Erythroblast (primary cell): Measurements from ENCODE around the gene IL23A.

Experiments used
- DNase-seq, 2 experiments: peaks; one replicate each; lab custom pipeline; 2025; lab: John Stamatoyannopoulos, UW
- GATA1 ChIP-seq: IDR thresholded peaks from 2 replicates; pipeline ENCODE4 v1.6.1; 2011; ENCODE audit warnings: low read depth, mild to moderate bottlenecking, control low read depth, low read length, moderate library complexity
- POLR2A ChIP-seq: IDR thresholded peaks from 2 replicates; pipeline ENCODE4 v1.6.1; 2011; ENCODE audit warnings: mild to moderate bottlenecking, low read length

Gene IL23A, protein sequence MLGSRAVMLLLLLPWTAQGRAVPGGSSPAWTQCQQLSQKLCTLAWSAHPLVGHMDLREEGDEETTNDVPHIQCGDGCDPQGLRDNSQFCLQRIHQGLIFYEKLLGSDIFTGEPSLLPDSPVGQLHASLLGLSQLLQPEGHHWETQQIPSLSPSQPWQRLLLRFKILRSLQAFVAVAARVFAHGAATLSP

DNA sequence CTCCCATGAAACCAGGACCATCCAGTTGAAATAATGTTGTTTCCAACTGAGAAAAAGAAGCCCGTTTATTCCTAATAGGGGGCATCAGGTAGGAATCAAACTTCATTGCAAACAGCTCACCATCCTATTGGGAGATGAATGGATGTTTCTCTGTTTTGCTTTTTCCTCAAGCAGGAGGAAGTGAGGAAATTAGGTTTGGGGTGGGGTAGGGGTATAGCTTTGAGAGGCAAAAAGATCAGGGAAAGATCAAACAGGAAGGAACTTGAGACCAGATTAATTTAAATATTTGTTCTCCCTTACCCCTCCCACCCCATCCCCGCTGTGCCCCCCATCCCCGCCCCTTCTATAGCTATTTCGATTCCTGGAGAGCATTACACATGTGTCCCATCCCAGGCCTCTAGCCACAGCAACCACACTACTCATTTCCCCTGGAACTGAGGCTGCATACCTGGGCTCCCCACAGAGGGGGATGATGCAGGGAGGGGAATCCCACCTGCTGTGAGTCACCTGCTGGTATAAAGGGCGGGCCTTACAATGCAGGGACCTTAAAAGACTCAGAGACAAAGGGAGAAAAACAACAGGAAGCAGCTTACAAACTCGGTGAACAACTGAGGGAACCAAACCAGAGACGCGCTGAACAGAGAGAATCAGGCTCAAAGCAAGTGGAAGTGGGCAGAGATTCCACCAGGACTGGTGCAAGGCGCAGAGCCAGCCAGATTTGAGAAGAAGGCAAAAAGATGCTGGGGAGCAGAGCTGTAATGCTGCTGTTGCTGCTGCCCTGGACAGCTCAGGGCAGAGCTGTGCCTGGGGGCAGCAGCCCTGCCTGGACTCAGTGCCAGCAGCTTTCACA, at the start of gene IL23A:
Gene IL23A (plus strand): TSS at position 577 of the 850 bp plus-strand sequence. CDS start 161 bp downstream, at position 738.
- TF ChIP-seq POLR2A (no peak), GATA1 (no peak)
- no peak for DNase-seq

GRCh38 chr12:56293795-56294194, 44.9 kb upstream of the IL23A start:
- TF ChIP-seq POLR2A: no peak
- TF ChIP-seq GATA1: no peak

DNA sequence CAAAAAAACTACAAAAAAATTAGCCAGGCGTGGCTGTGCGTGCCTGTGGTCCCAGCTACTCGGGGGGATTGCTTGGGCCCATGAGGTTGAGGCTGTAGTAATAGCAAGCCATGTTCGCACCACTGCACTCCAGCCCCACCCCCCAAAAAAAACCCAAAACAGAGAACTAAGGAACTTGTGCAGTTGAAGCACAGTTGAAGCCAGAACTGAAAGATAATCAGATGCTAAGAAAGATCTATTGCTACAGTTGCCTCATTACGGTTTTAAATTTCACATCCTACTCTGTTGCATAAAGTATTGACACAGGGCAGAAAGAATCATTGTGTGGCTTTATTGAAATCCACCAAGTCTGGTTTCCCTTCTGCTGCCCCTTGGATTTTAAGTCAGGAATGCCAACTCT, 42.4 kb upstream of the IL23A start:
- DNase-seq: no peak
- no peak for TF ChIP-seq POLR2A
- TF ChIP-seq GATA1: no peak

More at GRCh38 chr12:56293795-56294194, 44.9 kb upstream of the IL23A start:
- DNase-seq: no peak

GRCh38 chr12:56297400-56297799, 41.3 kb upstream of the IL23A start:
- no peak for TF ChIP-seq GATA1
- TF ChIP-seq POLR2A: no peak

DNA sequence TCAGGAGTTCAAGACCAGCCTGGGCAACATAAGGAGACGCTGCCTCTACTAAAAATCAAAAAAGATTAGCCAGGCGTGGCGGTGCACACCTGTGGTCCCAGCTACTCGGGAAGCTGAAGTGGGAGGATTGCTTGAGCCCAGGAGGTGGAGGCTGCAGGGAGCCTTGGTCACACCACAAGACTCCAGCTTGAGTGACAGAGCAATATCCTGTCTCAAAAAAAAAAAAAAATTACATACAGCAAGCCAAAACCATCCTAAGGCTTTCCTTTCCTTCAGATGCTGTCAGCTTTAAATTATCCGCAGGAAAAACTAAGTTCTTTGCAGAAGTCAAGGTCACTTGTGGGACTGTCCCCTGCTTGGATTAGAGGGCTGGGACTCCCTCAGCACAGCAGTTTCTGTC, 39.9 kb upstream of the IL23A start:
- TF ChIP-seq GATA1 (no peak), POLR2A (no peak)
- DNase-seq: no peak

More at GRCh38 chr12:56297400-56297799, 41.3 kb upstream of the IL23A start:
- no peak for DNase-seq

DNA sequence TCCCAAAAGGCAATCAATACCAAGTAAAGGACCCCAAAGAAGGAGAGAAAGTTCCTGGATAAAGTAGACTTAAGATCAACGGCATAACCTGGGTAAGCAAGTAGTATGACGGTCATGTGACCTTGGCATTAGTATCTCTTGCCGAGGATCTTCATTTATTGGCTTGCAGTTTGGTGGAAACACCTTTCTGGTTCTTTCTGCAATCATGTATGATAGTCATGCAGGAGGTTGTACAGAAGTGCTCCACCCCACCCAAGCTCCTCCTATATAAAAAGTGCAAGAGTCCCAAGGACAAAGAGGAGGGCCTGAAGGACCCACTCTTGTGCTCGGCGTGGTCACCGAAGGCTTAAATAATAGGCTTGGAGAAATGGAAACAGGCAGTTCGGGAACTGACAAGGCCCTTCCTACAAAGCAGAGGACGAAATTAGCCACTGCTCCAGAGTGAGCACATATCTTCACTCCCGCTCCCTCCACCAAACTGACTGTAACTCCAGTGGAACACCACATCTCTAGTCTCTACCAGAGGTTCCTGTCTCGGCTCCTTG, 39.3 kb upstream of the IL23A start:
- peak; percentile 69 to 74 for DNase-seq
- TF ChIP-seq GATA1 (no peak), POLR2A (no peak)

DNA sequence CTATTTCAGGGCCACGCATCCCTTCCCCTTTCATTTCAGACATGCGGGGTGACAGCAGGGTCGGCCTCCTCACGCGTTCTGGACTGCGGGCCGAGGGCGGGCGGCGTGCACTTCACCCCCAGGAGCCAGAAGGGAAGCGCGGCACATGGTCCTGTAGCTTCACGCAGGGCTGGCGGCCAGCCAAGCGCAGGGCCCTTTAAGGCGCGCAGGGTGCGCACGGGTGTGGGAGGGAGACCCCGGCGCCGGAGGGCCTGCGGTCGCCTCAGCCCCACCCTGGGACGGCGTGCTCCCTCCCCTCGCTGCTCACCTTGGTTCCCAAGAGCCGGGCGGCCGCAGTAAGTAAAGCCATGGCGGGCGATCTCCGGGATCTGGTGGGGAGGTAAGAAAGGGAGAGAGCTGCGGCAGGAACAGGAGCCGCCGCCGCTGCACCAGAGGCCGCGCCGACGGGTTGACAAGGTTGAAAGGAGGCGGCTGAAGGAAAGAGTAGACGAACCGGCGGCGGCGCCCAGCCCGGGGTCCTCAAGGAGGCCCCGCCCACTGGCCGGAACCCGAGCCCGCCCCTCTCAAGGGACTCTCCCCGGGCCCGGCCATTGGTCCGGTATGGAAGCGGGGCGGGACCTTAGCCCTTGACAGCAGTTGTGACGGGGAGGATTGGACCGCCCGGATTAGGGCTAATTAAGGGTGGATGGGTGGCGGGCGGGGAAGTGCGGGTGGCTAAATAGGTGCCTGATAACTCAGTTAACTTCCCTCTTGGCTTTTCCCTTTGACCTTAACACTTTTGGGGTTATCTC, 38.6 kb upstream of the IL23A start, which contains the start of gene CS:
Gene CS (minus strand): TSS at position 478 of the 791 bp plus-strand sequence. CDS start 129 bp downstream, at position 349.
- peak; percentile 77 for TF ChIP-seq POLR2A
- no peak for TF ChIP-seq GATA1
- peak; percentile 99 for DNase-seq

DNA sequence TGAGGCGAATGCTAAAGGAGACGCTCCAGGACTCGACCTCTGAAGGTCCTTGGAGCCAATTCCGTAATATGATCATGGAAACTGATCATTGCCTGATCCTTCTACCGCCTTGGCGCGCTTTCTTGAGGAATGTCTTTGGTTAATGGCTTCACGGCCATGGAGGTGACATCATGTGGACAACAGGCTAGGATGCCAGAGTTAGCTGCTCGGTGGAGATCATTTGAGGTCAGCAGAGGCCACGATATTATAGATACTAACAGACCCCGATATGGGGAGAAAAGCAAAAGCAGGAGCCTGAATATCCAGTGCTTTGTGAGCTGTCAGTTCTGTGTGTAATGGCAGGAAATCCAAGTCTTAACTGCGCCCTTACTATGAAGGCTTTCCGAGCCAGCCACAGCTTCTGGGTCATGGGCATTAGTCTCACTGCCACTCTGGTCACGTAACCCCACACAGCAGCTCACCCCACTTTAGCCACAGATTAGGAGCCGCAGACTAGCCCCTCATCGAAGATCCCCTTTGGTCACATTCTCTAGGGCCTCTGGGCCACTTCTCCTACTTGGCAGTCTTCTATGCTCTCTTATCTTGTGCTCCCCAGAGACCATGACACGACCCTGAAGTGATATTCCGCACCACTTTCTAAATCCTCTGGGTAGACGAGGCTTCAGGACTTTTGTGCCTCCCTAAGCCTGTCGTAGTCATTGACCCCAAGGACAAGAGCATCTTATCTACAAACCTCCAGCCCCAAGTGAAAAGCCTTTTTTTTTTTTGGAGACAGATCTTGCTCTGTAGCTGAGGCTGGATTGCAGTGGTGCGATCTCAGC, 37.8 kb upstream of the IL23A start:
- DNase-seq: peak; percentile 69 to 85
- TF ChIP-seq GATA1 (no peak), POLR2A (peak; percentile 12)

- TF ChIP-seq POLR2A (no peak), GATA1 (no peak)
- no peak for DNase-seq
Observed at GRCh38 chr12:56304276-56304675, 34.4 kb upstream of the IL23A start.

GRCh38 chr12:56304872-56305590, 33.7 kb upstream of the IL23A start:
- TF ChIP-seq POLR2A: no peak
- TF ChIP-seq GATA1: no peak

DNA sequence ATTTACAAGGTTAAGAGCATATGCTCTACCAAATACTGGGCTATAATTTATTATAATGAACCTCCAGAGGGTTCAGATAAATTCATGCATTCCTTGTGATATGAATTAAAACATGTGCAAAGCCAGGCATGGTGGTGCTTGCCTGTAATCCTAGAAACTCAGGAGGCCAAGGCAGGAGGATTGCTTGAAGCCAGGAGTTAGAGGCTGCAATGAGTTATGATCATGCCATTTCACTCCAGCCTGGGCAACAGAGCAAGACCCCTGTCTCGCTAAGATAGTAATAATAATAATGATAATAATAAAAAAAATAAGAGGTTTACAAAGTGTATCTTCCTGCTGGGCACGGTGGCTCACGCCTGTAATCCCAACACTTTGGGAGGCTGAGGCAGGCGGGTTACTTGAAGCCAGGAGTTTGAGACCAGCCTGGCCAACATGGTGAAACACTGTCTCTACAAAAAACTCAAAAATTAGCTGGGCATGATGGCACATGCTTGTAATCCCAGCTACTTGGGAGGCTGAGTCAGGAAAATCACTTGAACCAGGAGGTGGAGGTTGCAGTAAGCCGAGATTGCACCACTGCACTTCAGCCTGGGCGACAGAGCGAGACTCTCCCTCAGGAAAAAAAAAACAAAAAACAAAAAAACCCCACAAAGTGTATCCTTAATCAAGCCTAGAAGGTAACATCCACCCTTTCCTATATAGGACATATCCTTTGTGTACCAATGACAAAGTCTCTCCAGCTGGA, 31.3 kb upstream of the IL23A start:
- TF ChIP-seq GATA1 (no peak), POLR2A (no peak)
- DNase-seq: no peak

More at GRCh38 chr12:56304872-56305590, 33.7 kb upstream of the IL23A start:
- no peak for DNase-seq

DNA sequence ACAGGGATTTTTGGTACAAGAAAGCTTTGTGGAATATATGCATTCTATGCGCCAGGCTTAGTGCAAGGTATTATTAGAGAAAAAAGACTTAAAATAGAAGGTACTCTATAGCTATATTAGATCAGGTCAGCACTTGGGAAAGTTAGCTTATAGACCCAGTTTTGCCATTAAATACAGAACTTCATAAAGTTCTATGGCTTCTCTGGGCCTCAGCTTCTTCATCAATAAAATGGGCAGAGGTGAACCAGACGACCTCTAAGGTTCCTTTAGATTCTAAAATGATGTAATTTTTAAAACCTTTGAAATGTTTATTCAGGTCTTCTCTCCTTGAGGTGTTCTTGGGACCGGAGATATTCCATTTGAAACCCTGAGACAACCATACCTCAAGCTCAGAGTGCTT, 30.0 kb upstream of the IL23A start:
- TF ChIP-seq GATA1 (no peak), POLR2A (no peak)
- DNase-seq: no peak

DNA sequence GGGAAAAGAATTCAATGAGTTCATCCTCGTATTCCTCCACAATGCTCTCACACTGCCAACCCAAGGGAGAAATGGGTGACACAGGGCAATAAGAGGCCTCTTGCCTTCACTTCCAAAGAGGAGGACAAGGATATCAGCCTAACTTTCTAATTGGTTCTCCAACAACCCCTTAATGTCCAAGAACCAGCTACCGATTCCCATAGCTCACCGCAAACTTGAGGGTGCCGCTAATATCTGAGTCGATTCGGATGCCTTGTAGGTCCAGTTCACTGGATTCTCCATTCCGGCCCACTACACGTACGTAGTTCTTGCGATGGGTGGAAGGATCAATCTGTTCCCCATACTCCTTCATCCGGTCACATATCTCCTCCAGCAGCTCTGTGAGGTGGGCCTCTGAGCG, 27.7 kb upstream of the IL23A start:
- TF ChIP-seq GATA1: no peak
- TF ChIP-seq POLR2A: no peak
- DNase-seq: no peak
